Gastroesophageal sphincter (tissue), 3 donors: ENCODE data around the gene ANKRD9.

Experiments
- CTCF ChIP-seq, 4 experiments: fragments of 200-600 bp in 2 of 4; fragments of 450-650 bp in 2 of 4; sonication (generic) in 1 of 4; IDR thresholded peaks; one replicate each; pipeline ENCODE4 v1.5.1; 2017 to 2019; ENCODE audit warnings: antibody characterized with exemption in 4 of 4, mild to moderate bottlenecking in 2 of 4, moderate library complexity in 2 of 4
- POLR2AphosphoS5 ChIP-seq: sonication (generic); formaldehyde crosslinking; IDR thresholded peaks from one replicate; pipeline ENCODE4 v1.6.1; 2017; ENCODE audit warnings: antibody characterized with exemption

GRCh38 chr14:102518063-102518648 lies 8.6 kb upstream of the ANKRD9 start:
- TF ChIP-seq POLR2AphosphoS5 (no peak), CTCF (IDR thresholded peaks at IDR 0.05) (no peak)
